HG03571 (cell line): ENCODE results near the gene TDRD1.
"Not testable (repeated sequence)": the region's sequence is repeated elsewhere in the genome, so short reads cannot be mapped to it uniquely, and the experiment has no call there.

Experiments used
- ATAC-seq: cut with Tn5 transposase; IDR thresholded peaks from one replicate; pipeline ENCODE4 v1.9.1; 2021; ENCODE audit not compliant: unreplicated experiment

TDRD1 gene

GRCh38 chr10:114179148-114179547 lies at the start of gene TDRD1:
Gene TDRD1, plus strand, starts transcription at chr10:114179353. Its CDS starts 8,479 bp downstream, at chr10:114187832.
- no peak for ATAC-seq

DNA sequence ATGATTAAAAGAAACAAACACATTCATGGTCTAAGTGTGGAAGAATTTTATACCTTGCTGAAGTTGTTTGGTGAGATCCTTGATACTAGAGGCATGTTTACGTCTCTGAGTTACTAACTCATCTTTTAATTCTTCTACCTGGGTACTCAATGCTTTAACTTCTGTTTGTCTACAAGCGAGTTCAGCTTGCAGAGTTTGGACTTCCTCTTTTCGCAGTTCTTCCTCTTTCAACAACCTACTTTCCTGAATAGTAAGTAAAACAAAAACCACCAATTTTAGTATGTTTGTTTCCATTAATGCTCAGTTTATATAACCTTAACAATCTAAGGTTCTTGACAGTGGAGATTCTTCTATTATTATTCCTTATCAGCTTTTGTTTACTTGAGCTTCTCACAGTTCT lies 48.1 kb upstream of the TDRD1 start:
- ATAC-seq, result no peak

DNA sequence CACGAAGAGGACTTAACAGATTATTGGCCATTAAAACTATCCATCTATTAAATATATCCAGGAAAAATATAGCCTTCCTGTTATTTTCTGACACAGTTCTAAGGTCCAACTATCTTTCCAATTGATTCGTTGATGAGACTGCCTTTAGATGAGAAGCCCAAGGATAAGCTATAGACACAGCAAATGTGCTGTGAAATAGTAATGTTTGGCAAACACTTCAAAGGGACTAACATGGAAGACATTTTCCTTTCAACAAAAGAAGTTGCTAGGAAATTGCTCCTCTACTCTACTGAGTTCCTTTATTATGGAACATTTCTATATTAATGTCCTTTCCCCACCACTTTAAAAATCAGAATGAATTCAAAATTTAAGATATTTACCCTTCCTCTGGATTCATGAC lies 43.7 kb upstream of the TDRD1 start:
- ATAC-seq, result no peak

GRCh38 chr10:114138581-114138980 lies 40.6 kb upstream of the TDRD1 start:
- no peak for ATAC-seq

GRCh38 chr10:114140036-114140435 lies 39.1 kb upstream of the TDRD1 start:
- no peak for ATAC-seq

DNA sequence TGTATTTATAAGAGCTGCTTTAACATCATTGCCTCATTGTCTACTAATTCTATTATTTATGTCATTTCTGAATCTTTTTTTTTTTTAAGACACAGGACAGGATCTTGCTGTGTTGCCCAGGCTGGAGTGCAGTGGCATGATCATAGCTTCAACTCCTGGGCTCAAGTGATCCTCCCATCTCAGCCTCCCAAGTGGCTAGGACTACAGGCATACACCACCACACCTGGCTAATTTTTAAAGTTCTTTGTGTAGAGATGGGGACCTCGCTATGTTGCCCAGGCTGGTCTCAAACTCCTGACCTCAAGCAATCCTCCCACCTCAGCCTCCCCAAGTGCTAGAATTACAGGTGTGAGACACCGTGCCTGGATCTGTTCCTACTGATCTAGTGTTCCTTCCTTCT lies 38.3 kb upstream of the TDRD1 start:
- not testable (repeated sequence) for ATAC-seq

- ATAC-seq, result no peak
Observed at GRCh38 chr10:114142018-114142417, 37.1 kb upstream of the TDRD1 start.

GRCh38 chr10:114143160-114143559 lies 36.0 kb upstream of the TDRD1 start:
- no peak for ATAC-seq

- ATAC-seq, result not testable (repeated sequence)
Observed at GRCh38 chr10:114149476-114149875, 29.7 kb upstream of the TDRD1 start.

- ATAC-seq, result no peak
Observed at GRCh38 chr10:114151486-114151885, 27.7 kb upstream of the TDRD1 start.

GRCh38 chr10:114151892-114152291 lies 27.3 kb upstream of the TDRD1 start:
- ATAC-seq, result no peak

- no peak for ATAC-seq
Observed at GRCh38 chr10:114157912-114158311, 21.2 kb upstream of the TDRD1 start.

DNA sequence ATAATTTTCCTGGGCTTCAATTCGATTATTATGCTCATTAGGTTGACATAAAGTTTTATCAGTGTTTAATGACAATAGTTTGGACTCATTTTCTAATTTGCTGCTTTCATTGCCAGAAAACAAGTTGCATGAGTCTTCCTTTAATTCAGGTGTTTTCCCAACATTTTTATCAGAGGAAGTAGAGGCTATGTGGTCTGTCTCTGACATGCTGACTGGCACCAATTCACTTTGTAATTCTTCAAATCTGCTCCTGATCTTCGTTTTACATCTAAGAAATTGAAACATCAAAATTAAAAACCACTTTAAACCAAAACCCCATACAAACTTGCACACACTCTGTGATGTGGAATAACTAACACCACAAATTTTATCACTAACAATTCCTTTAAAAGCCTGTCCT lies 16.1 kb upstream of the TDRD1 start:
- ATAC-seq, result no peak

- ATAC-seq, result no peak
Observed at GRCh38 chr10:114166043-114166442, 13.1 kb upstream of the TDRD1 start.

GRCh38 chr10:114166494-114166893 lies 12.7 kb upstream of the TDRD1 start:
- no peak for ATAC-seq

DNA sequence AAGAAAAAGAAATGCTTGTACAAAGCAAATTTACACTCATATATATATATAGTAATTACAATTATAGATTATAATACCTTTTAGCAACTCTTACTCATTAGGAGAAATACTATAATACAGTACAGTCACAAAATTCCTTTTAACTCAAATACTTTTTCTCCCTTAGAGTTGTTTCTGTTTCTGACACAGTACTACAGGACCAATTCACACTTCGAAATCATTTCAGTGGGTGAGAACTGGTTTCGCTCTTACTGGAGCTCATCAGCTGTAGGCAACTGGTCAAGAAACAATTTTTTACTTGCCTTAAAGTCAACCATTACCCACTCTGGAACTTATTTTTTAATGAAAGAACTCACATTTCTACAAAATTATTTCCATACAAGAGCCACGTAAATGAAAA lies 11.2 kb upstream of the TDRD1 start:
- ATAC-seq, result no peak

DNA sequence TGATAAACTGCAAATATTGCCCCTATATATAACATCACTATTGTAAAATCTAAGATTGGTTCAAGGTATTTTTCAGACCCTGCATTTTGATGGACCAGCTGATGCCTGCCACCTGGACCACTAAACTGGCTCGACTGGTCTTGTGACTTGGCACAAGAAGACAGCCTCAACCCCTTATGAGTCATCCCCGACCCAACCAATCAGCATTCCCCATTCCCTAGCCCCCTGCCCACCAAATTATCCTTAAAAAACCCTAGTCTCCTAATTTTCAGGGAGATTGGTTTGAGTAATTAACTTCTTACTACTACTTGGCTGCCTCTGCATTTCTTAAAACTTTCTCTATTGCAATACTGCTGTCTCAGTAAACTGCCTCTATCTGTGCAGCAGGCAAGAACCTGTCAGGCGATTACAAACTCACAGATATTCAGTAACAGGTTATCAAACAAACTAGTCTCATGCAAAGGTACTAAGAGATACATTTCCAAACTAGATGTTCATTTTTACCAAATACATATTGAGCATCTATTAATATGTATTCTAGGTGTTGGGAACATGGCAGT lies 10.6 kb upstream of the TDRD1 start:
- no peak for ATAC-seq

- ATAC-seq, result no peak
Observed at GRCh38 chr10:114172216-114172615, 6.9 kb upstream of the TDRD1 start.

DNA sequence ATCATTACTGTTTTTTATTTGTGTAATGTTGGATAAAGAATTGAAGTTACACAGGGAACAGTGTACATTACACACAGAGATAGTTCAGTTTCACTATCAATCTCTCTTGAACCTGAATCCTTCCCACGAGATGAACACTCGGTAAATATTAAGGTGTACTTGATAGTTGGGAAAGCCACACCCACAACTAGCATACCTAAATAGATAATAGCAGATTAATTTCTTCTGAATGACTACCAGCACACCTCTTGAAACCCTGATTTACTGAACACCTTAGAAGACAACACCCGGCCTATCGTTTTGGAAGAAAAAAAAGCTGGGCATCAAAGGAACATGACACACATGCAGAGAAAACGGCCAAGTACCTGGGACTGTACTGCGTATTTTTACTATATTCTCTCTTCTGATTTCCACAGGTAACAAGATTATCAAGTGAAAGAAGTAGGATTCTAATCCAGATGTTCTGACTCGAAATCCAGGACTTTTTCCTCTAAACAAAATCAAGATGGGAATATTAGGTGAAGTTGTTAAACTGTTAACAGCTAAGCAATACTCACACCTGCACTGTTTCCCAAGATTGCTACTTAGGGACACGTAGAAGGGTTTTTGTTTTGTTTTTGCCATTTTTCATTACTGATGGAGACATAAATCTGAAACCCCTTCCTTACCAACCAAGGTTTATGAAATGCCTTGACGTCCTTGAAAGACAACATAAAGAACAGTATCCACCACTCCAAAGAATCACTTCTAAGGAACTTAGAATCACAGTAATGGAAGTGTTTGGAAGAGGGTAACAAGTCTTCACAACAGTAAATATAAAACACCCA lies 6.2 kb upstream of the TDRD1 start:
- ATAC-seq, result no peak

DNA sequence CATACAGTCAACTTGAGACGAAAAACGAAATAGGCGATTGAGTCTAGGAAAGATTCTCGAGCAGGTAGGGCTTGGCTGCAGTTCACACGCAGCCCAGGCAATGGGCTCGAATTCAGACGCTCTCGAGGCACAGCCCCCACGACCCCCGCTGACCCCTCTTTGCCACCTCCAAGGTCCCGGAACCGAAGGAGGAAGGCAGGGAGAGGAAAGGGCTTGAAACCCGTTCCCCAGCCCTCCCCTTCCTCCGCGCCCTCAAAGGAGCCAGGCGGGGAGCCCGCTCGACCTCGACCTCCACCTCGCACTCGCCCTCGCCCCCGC lies 5.6 kb upstream of the TDRD1 start:
- ATAC-seq, result no peak

DNA sequence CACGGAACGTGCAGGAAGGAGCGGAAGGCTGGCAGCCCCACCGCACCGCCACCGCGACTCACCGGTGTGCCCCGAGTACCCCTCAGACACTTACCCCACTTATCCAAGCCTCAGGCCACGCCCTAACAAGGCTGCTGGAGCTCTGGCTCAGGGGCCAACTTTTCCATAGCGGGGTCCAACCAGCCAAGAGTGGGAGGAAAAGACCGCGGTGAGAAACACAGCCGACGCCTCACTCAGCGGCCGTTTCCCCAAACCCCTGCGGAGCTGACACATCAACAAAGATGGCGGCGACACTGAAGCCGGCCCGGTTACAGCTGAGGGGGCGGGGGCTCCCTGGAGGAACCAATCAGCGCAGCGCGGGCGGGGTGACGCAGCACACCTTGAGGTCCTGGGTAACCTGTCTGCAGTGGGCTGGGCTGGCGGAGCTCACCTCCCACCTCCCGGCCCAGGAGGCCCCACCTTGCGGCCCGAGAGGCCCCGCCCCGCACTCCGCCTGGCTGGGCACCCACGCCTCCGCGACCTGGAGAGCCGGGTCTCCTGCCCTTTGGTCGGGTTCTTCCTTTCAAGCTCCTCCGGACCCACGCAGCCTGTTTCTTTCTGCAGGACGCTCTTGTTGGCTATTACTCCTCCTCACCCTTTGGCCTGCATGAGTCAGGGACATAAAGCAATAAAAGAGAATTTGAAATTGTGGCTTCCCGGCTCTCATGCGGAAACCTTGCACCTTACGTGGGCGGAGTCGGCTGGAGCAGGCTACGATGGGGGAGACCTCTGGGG lies 5.0 kb upstream of the TDRD1 start, which contains the start of gene CCDC186:
Gene CCDC186, minus strand, starts transcription at position 283 of the 774 bp plus-strand sequence. CDS start 10,935 bp downstream, outside the sequence.
- ATAC-seq, result peak; percentile 99

- ATAC-seq, result no peak
Observed at GRCh38 chr10:114174695-114175188, 4.4 kb upstream of the TDRD1 start.
